Duodenal mucosa (tissue), 2 donors: Measurements from ENCODE around the gene ADCY9.
"Not testable (repeated sequence)": the region's sequence is repeated elsewhere in the genome, so short reads cannot be mapped to it uniquely, and the experiment has no call there.

Experiments
- H3K27ac ChIP-seq: one replicate; pipeline ENCODE4 v1.7.0; 2013; ENCODE audit warnings: low read depth, low read length
- H3K27me3 ChIP-seq, 2 donors: one replicate each; pipeline ENCODE4 v1.7.0; 2013; ENCODE audit warnings: low read length in 2 of 2, control low read depth in 1 of 2; ENCODE audit not compliant: insufficient read depth in 2 of 2, control insufficient read depth in 1 of 2
- H3K36me3 ChIP-seq, 2 donors: one replicate each; pipeline ENCODE4 v1.7.0; 2013; ENCODE audit warnings: low read length in 2 of 2, control low read depth in 1 of 2; ENCODE audit not compliant: insufficient read depth in 2 of 2, control insufficient read depth in 1 of 2
- H3K4me1 ChIP-seq, 2 donors: one replicate each; pipeline ENCODE4 v1.7.0; 2013; ENCODE audit warnings: low read length in 2 of 2, control low read depth in 1 of 2; ENCODE audit not compliant: insufficient read depth in 2 of 2, control insufficient read depth in 1 of 2
- H3K4me3 ChIP-seq, 2 donors: one replicate each; pipeline ENCODE4 v1.7.0; 2013; ENCODE audit warnings: low read length in 2 of 2, low read depth in 1 of 2
- H3K9ac ChIP-seq, 2 donors: one replicate each; pipeline ENCODE4 v1.7.0; 2013; ENCODE audit warnings: low read length in 2 of 2, low read depth in 1 of 2
- H3K9me3 ChIP-seq, 2 donors: one replicate each; pipeline ENCODE4 v1.7.0; 2013; ENCODE audit warnings: low read length in 2 of 2, control low read depth in 1 of 2; ENCODE audit not compliant: control insufficient read depth in 1 of 2

ADCY9 gene

GRCh38 chr16:3937066-3937875 is 179.0 kb downstream of the ADCY9 start:
- Histone ChIP-seq H3K9me3 (no peaks in the 10 kb centered on the region), H3K36me3 (no peaks in the 10 kb centered on the region), H3K9ac (no peak overlapping the region), H3K27ac (no peak overlapping the region), H3K4me3 (no peak overlapping the region), H3K27me3 (no peaks in the 10 kb centered on the region), H3K4me1 (peaks cover 0 to 11% of the 10 kb centered on the region in 2 donors)

- Histone ChIP-seq H3K9ac (no peak overlapping the region), H3K4me1 (peaks cover 0 to 11% of the 10 kb centered on the region in 2 donors), H3K27ac (no peak overlapping the region), H3K4me3 (no peak overlapping the region), H3K27me3 (no peaks in the 10 kb centered on the region), H3K36me3 (no peaks in the 10 kb centered on the region), H3K9me3 (no peaks in the 10 kb centered on the region)
Observed at GRCh38 chr16:3935921-3936320, 180.3 kb downstream of the ADCY9 start.

- Histone ChIP-seq H3K36me3 (no peaks in the 10 kb centered on the region), H3K4me3 (no peak overlapping the region), H3K27me3 (no peaks in the 10 kb centered on the region), H3K9me3 (no peaks in the 10 kb centered on the region), H3K27ac (no peak overlapping the region), H3K9ac (no peak overlapping the region), H3K4me1 (peaks cover 0 to 11% of the 10 kb centered on the region in 2 donors)
Observed at GRCh38 chr16:3934491-3935181, 181.6 kb downstream of the ADCY9 start.

- H3K9me3 ChIP-seq, H3K27ac ChIP-seq, H3K4me3 ChIP-seq, H3K36me3 ChIP-seq, H3K27me3 ChIP-seq, H3K9ac ChIP-seq, H3K4me1 ChIP-seq: not testable (repeated sequence)
Observed at GRCh38 chr16:3927147-3927546, 189.1 kb downstream of the ADCY9 start.

GRCh38 chr16:3924763-3925162 is 191.5 kb downstream of the ADCY9 start:
- H3K9me3 ChIP-seq, result no peaks in the 10 kb centered on the region
- no peaks in the 10 kb centered on the region for H3K4me1 ChIP-seq
- no peaks in the 10 kb centered on the region for H3K27me3 ChIP-seq
- no peak overlapping the region for H3K4me3 ChIP-seq
- no peak overlapping the region for H3K27ac ChIP-seq
- no peaks in the 10 kb centered on the region for H3K36me3 ChIP-seq
- H3K9ac ChIP-seq, result no peak overlapping the region

GRCh38 chr16:3922241-3922640 is 194.0 kb downstream of the ADCY9 start:
- H3K27me3 ChIP-seq, result no peaks in the 10 kb centered on the region
- no peaks in the 10 kb centered on the region for H3K4me1 ChIP-seq
- no peaks in the 10 kb centered on the region for H3K36me3 ChIP-seq
- H3K27ac ChIP-seq, result no peak overlapping the region
- H3K4me3 ChIP-seq, result no peak overlapping the region
- H3K9ac ChIP-seq, result no peak overlapping the region
- peaks cover 3 to 5% of the 10 kb centered on the region in 2 donors for H3K9me3 ChIP-seq

- no peak overlapping the region for H3K27ac ChIP-seq
- H3K27me3 ChIP-seq, result no peaks in the 10 kb centered on the region
- H3K4me1 ChIP-seq, result no peaks in the 10 kb centered on the region
Observed at GRCh38 chr16:3920206-3920605, 196.0 kb downstream of the ADCY9 start.

GRCh38 chr16:3919413-3919812 is 196.8 kb downstream of the ADCY9 start:
- Histone ChIP-seq H3K27ac (no peak overlapping the region), H3K27me3 (no peaks in the 10 kb centered on the region), H3K4me1 (no peaks in the 10 kb centered on the region), H3K4me3 (no peak overlapping the region), H3K36me3 (no peaks in the 10 kb centered on the region), H3K9me3 (peaks cover 3 to 5% of the 10 kb centered on the region in 2 donors), H3K9ac (no peak overlapping the region)

More at GRCh38 chr16:3920206-3920605, 196.0 kb downstream of the ADCY9 start:
- H3K9ac ChIP-seq, result no peak overlapping the region
- H3K36me3 ChIP-seq, result no peaks in the 10 kb centered on the region
- peaks cover 3 to 5% of the 10 kb centered on the region in 2 donors for H3K9me3 ChIP-seq
- H3K4me3 ChIP-seq, result no peak overlapping the region

- no peaks in the 10 kb centered on the region for H3K27me3 ChIP-seq
- no peak overlapping the region for H3K9ac ChIP-seq
- no peak overlapping the region for H3K4me3 ChIP-seq
- H3K36me3 ChIP-seq, result no peaks in the 10 kb centered on the region
- H3K27ac ChIP-seq, result no peak overlapping the region
- H3K4me1 ChIP-seq, result no peaks in the 10 kb centered on the region
- peaks cover 3 to 5% of the 10 kb centered on the region in 2 donors for H3K9me3 ChIP-seq
Observed at GRCh38 chr16:3915426-3916260, 200.6 kb downstream of the ADCY9 start.

- H3K27ac ChIP-seq, result no peak overlapping the region
- H3K9me3 ChIP-seq, result no peaks in the 10 kb centered on the region
- H3K27me3 ChIP-seq, result no peaks in the 10 kb centered on the region
- H3K9ac ChIP-seq, result no peak overlapping the region
- no peak overlapping the region for H3K4me3 ChIP-seq
- no peaks in the 10 kb centered on the region for H3K4me1 ChIP-seq
- H3K36me3 ChIP-seq, result no peaks in the 10 kb centered on the region
Observed at GRCh38 chr16:3912897-3913296, 203.3 kb downstream of the ADCY9 start.
